Endothelial cell of umbilical vein (primary cell): ENCODE measurements around the gene TOM1. TPM values are rescaled to one million over a fixed set of nuclear protein-coding genes. Genes with fewer than 3 reads are reported as not detected.
A peak's percentile ranks its signal among the peaks of the same experiment; 100 is the strongest.

Source experiments
- BruUV-seq: library from RNA; stranded (reverse); fragments of 400-500 nt; replicated peaks from 2 replicates; lab custom pipeline; 2021; lab: Mats Ljungman, UMichigan
- CTCF ChIA-PET: fragments of 300-600, 350-600 bp; sonication (Branson Sonifier 250); formaldehyde crosslinking; loops from one replicate; lab custom pipeline; 2021; ENCODE audit warnings: antibody characterized with exemption, inconsistent platforms; lab: Charles Lee
- POLR2A ChIA-PET: fragments of 300-600, 350-600 bp; sonication (Branson Sonifier 250); formaldehyde crosslinking; loops from one replicate; lab custom pipeline; 2021; ENCODE audit warnings: antibody characterized with exemption, inconsistent platforms; lab: Charles Lee
- DNase-seq: peaks from one replicate; pipeline ENCODE4 v3.0.0-alpha.2; 2011; ENCODE audit warnings: low read depth, low spot score
- FAIRE-seq: peaks from 2 replicates; lab custom pipeline; 2011; peaks lifted over from hg19 to GRCh38; lab: Jason Lieb, UNC
- H2AFZ ChIP-seq: 2 replicates; pipeline ENCODE4 v1.6.0; 2012; ENCODE audit warnings: low read depth, low read length, control low read depth, inconsistent platforms
- H3K27ac ChIP-seq: 2 replicates; pipeline ENCODE4 v1.5.1; 2011; ENCODE audit warnings: low read depth, mild to moderate bottlenecking, control low read depth, low read length, moderate library complexity; ENCODE audit not compliant: insufficient read depth
- H3K27me3 ChIP-seq, 2 experiments: 2 replicates each; pipeline versions ENCODE4 v1.6.0 to v1.6.1; 2011; ENCODE audit warnings: low read length in 2 of 2, mixed read lengths in 1 of 2; ENCODE audit not compliant: control insufficient read depth in 2 of 2, insufficient read depth in 2 of 2
- H3K36me3 ChIP-seq, 2 experiments: 2 replicates in 1 of 2; 3 replicates in 1 of 2; pipeline ENCODE4 v1.5.1; 2011; ENCODE audit warnings: low read length in 2 of 2, mild to moderate bottlenecking in 1 of 2, moderate library complexity in 1 of 2; ENCODE audit not compliant: control insufficient read depth in 2 of 2, insufficient read depth in 2 of 2; ENCODE audit errors: extremely low read depth in 1 of 2
- H3K4me1 ChIP-seq: 3 replicates; pipeline ENCODE4 v1.5.1; 2011; ENCODE audit warnings: mild to moderate bottlenecking, low read length; ENCODE audit not compliant: control insufficient read depth, insufficient read depth; ENCODE audit errors: extremely low read depth
- H3K4me2 ChIP-seq: 2 replicates; pipeline ENCODE4 v1.6.1; 2011; ENCODE audit warnings: low read length, control low read depth, mixed read lengths; ENCODE audit not compliant: insufficient read depth
- H3K4me3 ChIP-seq, 3 experiments: fragments of 200-600 bp in 1 of 3; sonication (generic), shearing (Covaris generic) in 1 of 3; replicated peaks in 1 of 3; 2 replicates each; pipeline ENCODE4 v1.5.1; 2011 to 2016; ENCODE audit warnings: control low read depth in 3 of 3, low read length in 3 of 3, mild to moderate bottlenecking in 2 of 3, inconsistent platforms in 1 of 3, low read depth in 1 of 3, moderate library complexity in 1 of 3; ENCODE audit not compliant: insufficient read depth in 1 of 3
- H3K79me2 ChIP-seq: 2 replicates; pipeline ENCODE4 v1.6.0; 2012; ENCODE audit warnings: low read length, inconsistent platforms; ENCODE audit not compliant: control insufficient read depth, insufficient read depth
- H3K9ac ChIP-seq: replicated peaks from 2 replicates; pipeline ENCODE3; 2011; ENCODE audit warnings: low read length, control low read depth; ENCODE audit not compliant: insufficient read depth; ENCODE audit errors: extremely low read depth
- H3K9me1 ChIP-seq: replicated peaks from 3 replicates; pipeline ENCODE4 v1.6.0; 2011; ENCODE audit warnings: mild to moderate bottlenecking, low read length; ENCODE audit not compliant: control insufficient read depth, insufficient read depth; ENCODE audit errors: extremely low read depth
- H3K9me3 ChIP-seq: replicated peaks from 2 replicates; pipeline ENCODE4 v1.5.1; 2012; ENCODE audit warnings: low read length, inconsistent platforms; ENCODE audit not compliant: control insufficient read depth, insufficient read depth
- H4K20me1 ChIP-seq: replicated peaks from 2 replicates; pipeline ENCODE3; 2011; ENCODE audit warnings: mild to moderate bottlenecking, low read length; ENCODE audit not compliant: control insufficient read depth, insufficient read depth; ENCODE audit errors: extremely low read depth
- EZH2 ChIP-seq: IDR thresholded peaks from 2 replicates; pipeline ENCODE4 v1.6.1; 2012; ENCODE audit warnings: borderline replicate concordance, low read depth, mild to moderate bottlenecking, moderate library complexity, low read length, inconsistent platforms; ENCODE audit not compliant: severe bottlenecking
- FOS ChIP-seq: IDR thresholded peaks from 2 replicates; pipeline ENCODE4 v1.6.1; 2011; ENCODE audit warnings: mild to moderate bottlenecking, low read length, moderate library complexity, borderline replicate concordance; ENCODE audit not compliant: insufficient read depth
- GATA2 ChIP-seq: IDR thresholded peaks from 2 replicates; pipeline ENCODE4 v1.7.0; 2011; ENCODE audit warnings: low read depth, mild to moderate bottlenecking, moderate library complexity, mixed read lengths, low read length; ENCODE audit not compliant: insufficient read length, insufficient read depth
- JUN ChIP-seq: IDR thresholded peaks from 2 replicates; pipeline ENCODE4 v1.6.1; 2011; ENCODE audit warnings: borderline replicate concordance, low read depth; ENCODE audit not compliant: insufficient read length, insufficient read depth
- MYC ChIP-seq: IDR thresholded peaks from one replicate; pipeline ENCODE4 v1.6.1; 2011; ENCODE audit warnings: mild to moderate bottlenecking, low read depth, low read length
- POLR2A ChIP-seq: IDR thresholded peaks from 2 replicates; pipeline ENCODE4 v1.6.1; 2012; ENCODE audit warnings: low read depth, mild to moderate bottlenecking, control low read depth, low read length
- POLR2AphosphoS5 ChIP-seq: IDR thresholded peaks from 2 replicates; pipeline ENCODE4 v1.6.1; 2012; ENCODE audit warnings: low read depth, mild to moderate bottlenecking, control low read depth, low read length, moderate library complexity; ENCODE audit not compliant: insufficient read depth
- dilution Hi-C: fragments of 300-500 bp; cut with MboI; formaldehyde crosslinking; loops from one replicate; pipeline ENCODE4 v1.15.0; 2019; ENCODE audit warnings: low sequenced_read_pairs; ENCODE audit not compliant: extremely low pct_ligation_motif_present
- intact Hi-C: fragments of 100-400 bp; cut with micrococcal nuclease; formaldehyde crosslinking; loops from one replicate; pipeline ENCODE4 v1.10.0; 2022
- polyA plus RNA-seq, 4 experiments: library from polyadenylated mRNA; depleted of rRNA in 3 of 4; stranded (reverse) in 3 of 4; unstranded in 1 of 4; fragments of >200 nt; gene quantifications; 2 replicates each; pipeline versions ENCODE4 v1.2.1 to v1.2.3, GENCODE V29; 2011 to 2012; ENCODE audit warnings: missing spikeins in 1 of 4
- total RNA-seq: library from RNA; stranded (reverse); gene quantifications from 2 replicates; pipeline ENCODE4 v1.2.3, GENCODE V29; 2021
- TF ChIP-seq, protein P1 (sequence below): IDR thresholded peaks from 2 replicates; pipeline ENCODE4 v1.6.1; 2011; ENCODE audit not compliant: insufficient read depth, insufficient read length
- TF ChIP-seq, protein P2 (sequence below), 2 donors: IDR thresholded peaks; 1 replicate in 1 of 2; 2 replicates in 1 of 2; pipeline ENCODE4 v1.5.1; 2011; ENCODE audit warnings: low read length in 2 of 2, mild to moderate bottlenecking in 2 of 2, moderate library complexity in 2 of 2, control low read depth in 1 of 2, inconsistent platforms in 1 of 2, low read depth in 1 of 2; ENCODE audit not compliant: insufficient read depth in 1 of 2; ENCODE audit errors: extremely low read depth in 1 of 2

Gene TOM1
- total and polyA plus RNA-seq, 2 donors (not counting 3 experiments of a cell fraction or from before 2014, with no cell fraction given) = 36.4 to 74.4 TPM

DNA sequence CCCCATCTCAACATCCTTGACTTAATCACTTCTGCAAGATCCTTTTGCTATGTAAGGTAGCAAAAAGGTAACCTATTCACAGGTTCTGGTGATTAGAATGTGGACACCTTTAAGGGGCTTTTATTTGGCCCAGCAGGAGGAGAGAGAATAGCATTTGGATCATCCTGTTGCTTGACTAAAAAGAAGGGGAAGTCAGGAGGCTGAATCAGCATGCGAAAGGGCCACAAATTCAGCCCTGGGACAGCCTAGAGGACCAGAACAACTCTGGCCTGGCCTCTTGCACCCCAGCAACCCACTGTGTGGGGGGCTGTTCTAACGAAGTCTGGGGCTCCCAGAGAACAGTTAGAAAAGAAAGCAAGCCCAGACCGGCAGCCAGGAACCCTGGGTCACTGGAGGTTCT lies 78.0 kb downstream of the TOM1 start:
- H3K27me3 ChIP-seq = no peaks in the 10 kb centered on the region
- H2AFZ ChIP-seq = peak overlapping the region; percentile 10
- H3K4me2 ChIP-seq = no peak overlapping the region
- ChIA-PET CTCF (interaction anchor here (2.4 kb wide), 1 partner anchor 25 kb away, joined by 9 read pairs; no protein-coding TSS in a partner anchor), POLR2A (no interaction called here)
- peak overlapping the region; percentile 62 for H3K27ac ChIP-seq
- peak overlapping the region; percentile 15 for H3K9ac ChIP-seq
- no peak for TF ChIP-seq POLR2A
- no peak for TF ChIP-seq JUN
- no peak for TF ChIP-seq EZH2
- no peak for TF ChIP-seq FOS
- TF ChIP-seq, protein P1, sequence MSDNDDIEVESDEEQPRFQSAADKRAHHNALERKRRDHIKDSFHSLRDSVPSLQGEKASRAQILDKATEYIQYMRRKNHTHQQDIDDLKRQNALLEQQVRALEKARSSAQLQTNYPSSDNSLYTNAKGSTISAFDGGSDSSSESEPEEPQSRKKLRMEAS = no peak
- no peak for TF ChIP-seq POLR2AphosphoS5
- TF ChIP-seq GATA2 = no peak
- no peak for TF ChIP-seq MYC
- TF ChIP-seq, protein P2, sequence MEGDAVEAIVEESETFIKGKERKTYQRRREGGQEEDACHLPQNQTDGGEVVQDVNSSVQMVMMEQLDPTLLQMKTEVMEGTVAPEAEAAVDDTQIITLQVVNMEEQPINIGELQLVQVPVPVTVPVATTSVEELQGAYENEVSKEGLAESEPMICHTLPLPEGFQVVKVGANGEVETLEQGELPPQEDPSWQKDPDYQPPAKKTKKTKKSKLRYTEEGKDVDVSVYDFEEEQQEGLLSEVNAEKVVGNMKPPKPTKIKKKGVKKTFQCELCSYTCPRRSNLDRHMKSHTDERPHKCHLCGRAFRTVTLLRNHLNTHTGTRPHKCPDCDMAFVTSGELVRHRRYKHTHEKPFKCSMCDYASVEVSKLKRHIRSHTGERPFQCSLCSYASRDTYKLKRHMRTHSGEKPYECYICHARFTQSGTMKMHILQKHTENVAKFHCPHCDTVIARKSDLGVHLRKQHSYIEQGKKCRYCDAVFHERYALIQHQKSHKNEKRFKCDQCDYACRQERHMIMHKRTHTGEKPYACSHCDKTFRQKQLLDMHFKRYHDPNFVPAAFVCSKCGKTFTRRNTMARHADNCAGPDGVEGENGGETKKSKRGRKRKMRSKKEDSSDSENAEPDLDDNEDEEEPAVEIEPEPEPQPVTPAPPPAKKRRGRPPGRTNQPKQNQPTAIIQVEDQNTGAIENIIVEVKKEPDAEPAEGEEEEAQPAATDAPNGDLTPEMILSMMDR (IDR thresholded peaks at IDR 0.05; ENCODE audit: extremely low read depth in 1 of 2, insufficient read depth in 1 of 2, low read depth in 1 of 2, low read length in 2 of 2) = no peak
- intact Hi-C loops = no loop called here
- dilution Hi-C loops = no loop called here
- no peak for DNase-seq
- H3K36me3 ChIP-seq = no peaks in the 10 kb centered on the region
- no TSS peak for BruUV-seq
- no peaks in the 10 kb centered on the region for H3K9me3 ChIP-seq
- no peaks in the 10 kb centered on the region for H4K20me1 ChIP-seq
- H3K9me1 ChIP-seq = no peaks in the 10 kb centered on the region
- peaks cover 10% of the 10 kb centered on the region for H3K79me2 ChIP-seq
- H3K4me1 ChIP-seq = peaks cover 34% of the 10 kb centered on the region
- no peak overlapping the region for H3K4me3 ChIP-seq
- no peak for FAIRE-seq
